ENCODE data around the gene UNC13A. TPM values are rescaled to one million over a fixed set of nuclear protein-coding genes. Genes with fewer than 3 reads are reported as not detected.

UNC13A gene
- total and polyA plus RNA-seq, 2 donors (not counting 3 experiments of a cell fraction or from before 2014, with no cell fraction given) = 0.04 to 0.09 TPM

DNA sequence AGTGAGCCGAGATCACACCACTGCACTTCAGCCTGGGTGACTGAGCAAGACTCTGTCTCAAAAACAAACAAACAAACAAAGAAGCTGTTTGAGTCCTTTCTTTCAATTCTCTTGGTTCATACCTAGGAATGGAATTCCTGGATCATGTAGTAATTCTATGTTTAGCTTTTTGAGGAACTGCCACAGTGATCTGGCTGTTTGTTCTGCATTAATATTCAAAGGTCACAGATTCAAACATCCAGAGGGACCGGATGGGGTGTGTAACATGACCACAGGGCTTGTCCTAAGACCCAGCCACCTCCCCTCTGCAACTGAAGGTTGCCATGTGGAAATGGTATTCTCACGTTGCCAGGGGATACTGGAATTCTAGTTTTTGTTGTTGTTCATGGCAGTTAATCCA lies 122.5 kb downstream of the UNC13A start:
- Histone ChIP-seq H3K36me3 (ENCODE audit: control insufficient read depth in 2 of 2, extremely low read depth in 1 of 2, insufficient read depth in 2 of 2, low read length in 2 of 2) (peaks cover 6 to 41% of the 10 kb centered on the region in 2 experiments), H3K27ac (ENCODE audit: insufficient read depth, low read depth, low read length) (no peak overlapping the region)
- no peak for FAIRE-seq

More for the DNA sequence above, 122.5 kb downstream of the UNC13A start:
- POLR2A ChIA-PET = no interaction called here
- H3K27me3 ChIP-seq (ENCODE audit: control insufficient read depth in 2 of 2, insufficient read depth in 2 of 2, low read length in 2 of 2) = no peaks in the 10 kb centered on the region
- peaks cover 4% of the 10 kb centered on the region for H3K4me1 ChIP-seq (ENCODE audit: control insufficient read depth, extremely low read depth, insufficient read depth, low read length)
- no peaks in the 10 kb centered on the region for H3K9me1 ChIP-seq (replicated peaks; ENCODE audit: control insufficient read depth, extremely low read depth, insufficient read depth, low read length)
- H4K20me1 ChIP-seq (replicated peaks; ENCODE audit: control insufficient read depth, extremely low read depth, insufficient read depth, low read length) = no peaks in the 10 kb centered on the region
- intact Hi-C loops (cut with micrococcal nuclease) = no loop called here
- H3K9ac ChIP-seq (replicated peaks; ENCODE audit: extremely low read depth, insufficient read depth, low read length) = no peak overlapping the region
- H3K4me3 ChIP-seq (replicated peaks in 1 of 3; ENCODE audit: insufficient read depth in 1 of 3, low read depth in 1 of 3, low read length in 3 of 3) = no peak overlapping the region
- H3K79me2 ChIP-seq (ENCODE audit: control insufficient read depth, insufficient read depth, low read length) = peaks cover 3% of the 10 kb centered on the region
- dilution Hi-C loops (cut with MboI; ENCODE audit: extremely low pct_ligation_motif_present, low sequenced_read_pairs) = no loop called here
- TF ChIP-seq POLR2A (IDR thresholded peaks at IDR 0.05; ENCODE audit: low read depth, low read length) = no peak
- TF ChIP-seq POLR2AphosphoS5 (IDR thresholded peaks at IDR 0.05; ENCODE audit: insufficient read depth, low read depth, low read length) = no peak
- no peak for TF ChIP-seq GATA2 (IDR thresholded peaks at IDR 0.05; ENCODE audit: insufficient read depth, insufficient read length, low read depth, low read length)
- TF ChIP-seq FOS (IDR thresholded peaks at IDR 0.05; ENCODE audit: borderline replicate concordance, insufficient read depth, low read length) = no peak
- TF ChIP-seq JUN (IDR thresholded peaks at IDR 0.05; ENCODE audit: borderline replicate concordance, insufficient read depth, insufficient read length, low read depth) = no peak
- no peak for TF ChIP-seq EZH2 (IDR thresholded peaks at IDR 0.05; ENCODE audit: borderline replicate concordance, low read depth, low read length, severe bottlenecking)
- TF ChIP-seq, protein P1, sequence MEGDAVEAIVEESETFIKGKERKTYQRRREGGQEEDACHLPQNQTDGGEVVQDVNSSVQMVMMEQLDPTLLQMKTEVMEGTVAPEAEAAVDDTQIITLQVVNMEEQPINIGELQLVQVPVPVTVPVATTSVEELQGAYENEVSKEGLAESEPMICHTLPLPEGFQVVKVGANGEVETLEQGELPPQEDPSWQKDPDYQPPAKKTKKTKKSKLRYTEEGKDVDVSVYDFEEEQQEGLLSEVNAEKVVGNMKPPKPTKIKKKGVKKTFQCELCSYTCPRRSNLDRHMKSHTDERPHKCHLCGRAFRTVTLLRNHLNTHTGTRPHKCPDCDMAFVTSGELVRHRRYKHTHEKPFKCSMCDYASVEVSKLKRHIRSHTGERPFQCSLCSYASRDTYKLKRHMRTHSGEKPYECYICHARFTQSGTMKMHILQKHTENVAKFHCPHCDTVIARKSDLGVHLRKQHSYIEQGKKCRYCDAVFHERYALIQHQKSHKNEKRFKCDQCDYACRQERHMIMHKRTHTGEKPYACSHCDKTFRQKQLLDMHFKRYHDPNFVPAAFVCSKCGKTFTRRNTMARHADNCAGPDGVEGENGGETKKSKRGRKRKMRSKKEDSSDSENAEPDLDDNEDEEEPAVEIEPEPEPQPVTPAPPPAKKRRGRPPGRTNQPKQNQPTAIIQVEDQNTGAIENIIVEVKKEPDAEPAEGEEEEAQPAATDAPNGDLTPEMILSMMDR (IDR thresholded peaks at IDR 0.05; ENCODE audit: extremely low read depth in 1 of 2, insufficient read depth in 1 of 2, low read depth in 1 of 2, low read length in 2 of 2) = no peak
- TF ChIP-seq MYC (IDR thresholded peaks at IDR 0.05; ENCODE audit: low read depth, low read length) = no peak
- TF ChIP-seq, protein P2, sequence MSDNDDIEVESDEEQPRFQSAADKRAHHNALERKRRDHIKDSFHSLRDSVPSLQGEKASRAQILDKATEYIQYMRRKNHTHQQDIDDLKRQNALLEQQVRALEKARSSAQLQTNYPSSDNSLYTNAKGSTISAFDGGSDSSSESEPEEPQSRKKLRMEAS (IDR thresholded peaks at IDR 0.05; ENCODE audit: insufficient read depth, insufficient read length) = no peak
- no peaks in the 10 kb centered on the region for H3K9me3 ChIP-seq (replicated peaks; ENCODE audit: control insufficient read depth, insufficient read depth, low read length)
- DNase-seq (ENCODE audit: low read depth, low spot score) = no peak
- no peak overlapping the region for H3K4me2 ChIP-seq (ENCODE audit: insufficient read depth, low read length)
- CTCF ChIA-PET = no interaction called here
- no peak overlapping the region for H2AFZ ChIP-seq (ENCODE audit: low read depth, low read length)
- no TSS peak for BruUV-seq (replicated peaks)

Data from endothelial cell of umbilical vein (primary cell).